Spleen (tissue), 11 donors: ENCODE measurements around the gene TSR2. TPM values are rescaled to one million over a fixed set of nuclear protein-coding genes. Genes with fewer than 3 reads are reported as not detected.

Experiments
- DNase-seq: peaks from one replicate; pipeline ENCODE4 v3.0.0-alpha.2; 2020
- H3K27ac ChIP-seq, 8 donors: fragments of 200-600 bp; sonication (generic) in 7 of 8; 1 replicate in 4 of 8; 2 replicates in 4 of 8; pipeline versions ENCODE4 v1.5.0 to v1.8.0; 2016 to 2021; ENCODE audit warnings: inconsistent platforms in 4 of 8, mild to moderate bottlenecking in 4 of 8, moderate library complexity in 1 of 8
- H3K27me3 ChIP-seq, 7 donors: fragments of 200-600 bp; sonication (generic) in 6 of 7; replicated peaks in 1 of 7; 1 replicate in 4 of 7; 2 replicates in 3 of 7; pipeline versions ENCODE4 v1.5.0 to v1.8.0; 2016 to 2021; ENCODE audit warnings: inconsistent platforms in 3 of 7, mild to moderate bottlenecking in 1 of 7
- H3K36me3 ChIP-seq, 6 donors: fragments of 200-600 bp; sonication (generic) in 5 of 6; 1 replicate in 4 of 6; 2 replicates in 2 of 6; pipeline versions ENCODE4 v1.5.0 to v1.8.0; 2016 to 2021; ENCODE audit warnings: inconsistent platforms in 2 of 6
- H3K4me1 ChIP-seq, 6 donors: fragments of 200-600 bp; sonication (generic) in 5 of 6; 1 replicate in 3 of 6; 2 replicates in 3 of 6; pipeline versions ENCODE4 v1.5.0 to v1.8.0; 2016 to 2021; ENCODE audit warnings: inconsistent platforms in 3 of 6
- H3K4me3 ChIP-seq, 8 donors: fragments of 200-600 bp; sonication (generic) in 7 of 8; 1 replicate in 4 of 8; 2 replicates in 4 of 8; pipeline versions ENCODE4 v1.5.0 to v1.8.0; 2016 to 2021; ENCODE audit warnings: inconsistent platforms in 4 of 8, mild to moderate bottlenecking in 4 of 8, moderate library complexity in 2 of 8
- H3K9me3 ChIP-seq, 8 donors: fragments of 200-600 bp; sonication (generic) in 7 of 8; 1 replicate in 4 of 8; 2 replicates in 4 of 8; pipeline versions ENCODE4 v1.5.0 to v1.8.0; 2016 to 2021; ENCODE audit warnings: inconsistent platforms in 4 of 8
- POLR2A ChIP-seq, 3 donors: fragments of 450-650 bp; IDR thresholded peaks; one replicate each; pipeline ENCODE4 v1.5.1; 2017; ENCODE audit warnings: antibody characterized with exemption in 3 of 3, mild to moderate bottlenecking in 1 of 3
- POLR2AphosphoS5 ChIP-seq, 3 donors: sonication (generic); formaldehyde crosslinking; IDR thresholded peaks; one replicate each; pipeline ENCODE4 v1.5.1; 2017; ENCODE audit warnings: antibody characterized with exemption in 3 of 3
- WGBS, 5 donors: extraction: QIAGEN DNeasy Blood & Tissue Kit in 3 of 5; methylation state at CpG; one replicate each; pipeline versions ENCODE4 v1.1.5 to v1.1.7; 2013 to 2018; 5-methylcytosine and 5-hydroxymethylcytosine counted together
- intact Hi-C: fragments of 100-400 bp; cut with DNase I; formaldehyde crosslinking; loops from one replicate; pipeline ENCODE4 v1.15.0; 2023; ENCODE audit warnings: low total_unique reads
- polyA plus RNA-seq, 3 donors: library from polyadenylated mRNA; stranded (reverse); fragments of 200-250 nt; gene quantifications; one replicate each; pipeline ENCODE4 v1.2.1, GENCODE V29; 2013
- total RNA-seq, 7 donors: library from RNA; depleted of rRNA in 3 of 7; stranded (reverse); fragments of >200 nt in 3 of 7; fragmentation: NEBNext Ultra II Directional in 4 of 7; extraction: Animal tissue kit (Norgen Biotek cat#: 25700) in 4 of 7; gene quantifications; one replicate each; pipeline versions ENCODE4 v1.1.0 to v1.2.1, GENCODE V29; 2016 to 2021
- TF ChIP-seq, protein P1 (sequence below), 11 experiments: fragments of 200-600 bp in 7 of 11; fragments of 450-650 bp in 4 of 11; sonication (generic) in 4 of 11; IDR thresholded peaks in 8 of 11; conservative IDR thresholded peaks in 3 of 11; 1 replicate in 7 of 11; 2 replicates in 4 of 11; pipeline versions ENCODE4 v1.4.0 to v1.8.0; 2016 to 2021; ENCODE audit warnings: antibody characterized with exemption in 11 of 11, inconsistent platforms in 4 of 11, mild to moderate bottlenecking in 1 of 11
- donor health status: healthy with polysubstance abuse.
- donor health status: DM: no; HTN: no; CAD: no; lungs with moderate emphysema.
- donor health status: DM: no; HTN: no; CAD: no.
- donor health status: Bipolar disorder and iron deficiency.
- donor health status: healthy.
- donor health status: DM: no; HTN: no; CAD: no.
- donor health status: DM: yes; HTN: yes; CAD: no.

The TSR2 gene
- total and polyA plus RNA-seq, 10 donors = 21.4 to 46.4 (median 33.2) TPM

DNA sequence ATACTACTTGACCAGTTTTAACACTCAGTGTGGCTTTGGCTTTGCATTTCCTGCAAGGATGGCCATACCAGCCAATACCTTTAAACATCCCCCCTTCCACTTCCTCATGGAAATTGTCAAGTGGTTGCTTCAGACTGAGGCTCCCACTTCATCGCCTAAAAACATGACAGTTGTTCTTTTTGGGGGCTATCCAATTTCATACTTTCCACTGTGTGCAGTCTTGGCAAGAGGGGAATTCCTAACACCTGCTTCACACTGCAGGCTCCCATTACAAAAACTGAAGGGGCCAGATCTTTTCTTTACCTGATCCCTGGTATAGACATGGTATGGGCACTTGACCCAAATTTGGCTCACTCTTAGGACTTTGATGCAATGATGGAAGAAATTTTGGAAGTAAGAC is 28.5 kb upstream of the TSR2 start:
- DNase-seq = no peak
- Histone ChIP-seq H3K9me3 (no peaks in the 10 kb centered on the region), H3K4me3 (no peak overlapping the region), H3K27ac (no peak overlapping the region), H3K4me1 (peaks cover 0 to 4% (median 0%) of the 10 kb centered on the region in 6 donors), H3K36me3 (no peaks in the 10 kb centered on the region), H3K27me3 (peaks cover 0 to 15% (median 0%) of the 10 kb centered on the region in 7 donors)
- intact Hi-C loops = no loop called here
- 10 to 59% (median 48%) methylated on average over 1 of the region's 1 CpG for WGBS, 5 donors
- TF ChIP-seq POLR2AphosphoS5 (IDR thresholded peaks at IDR 0.05) (no peak), POLR2A (IDR thresholded peaks at IDR 0.05) (no peak)
- TF ChIP-seq, protein P1, sequence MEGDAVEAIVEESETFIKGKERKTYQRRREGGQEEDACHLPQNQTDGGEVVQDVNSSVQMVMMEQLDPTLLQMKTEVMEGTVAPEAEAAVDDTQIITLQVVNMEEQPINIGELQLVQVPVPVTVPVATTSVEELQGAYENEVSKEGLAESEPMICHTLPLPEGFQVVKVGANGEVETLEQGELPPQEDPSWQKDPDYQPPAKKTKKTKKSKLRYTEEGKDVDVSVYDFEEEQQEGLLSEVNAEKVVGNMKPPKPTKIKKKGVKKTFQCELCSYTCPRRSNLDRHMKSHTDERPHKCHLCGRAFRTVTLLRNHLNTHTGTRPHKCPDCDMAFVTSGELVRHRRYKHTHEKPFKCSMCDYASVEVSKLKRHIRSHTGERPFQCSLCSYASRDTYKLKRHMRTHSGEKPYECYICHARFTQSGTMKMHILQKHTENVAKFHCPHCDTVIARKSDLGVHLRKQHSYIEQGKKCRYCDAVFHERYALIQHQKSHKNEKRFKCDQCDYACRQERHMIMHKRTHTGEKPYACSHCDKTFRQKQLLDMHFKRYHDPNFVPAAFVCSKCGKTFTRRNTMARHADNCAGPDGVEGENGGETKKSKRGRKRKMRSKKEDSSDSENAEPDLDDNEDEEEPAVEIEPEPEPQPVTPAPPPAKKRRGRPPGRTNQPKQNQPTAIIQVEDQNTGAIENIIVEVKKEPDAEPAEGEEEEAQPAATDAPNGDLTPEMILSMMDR (IDR thresholded peaks at IDR 0.05 in 8 of 11, conservative IDR thresholded peaks at IDR 0.05 in 3 of 11) = no peak

DNA sequence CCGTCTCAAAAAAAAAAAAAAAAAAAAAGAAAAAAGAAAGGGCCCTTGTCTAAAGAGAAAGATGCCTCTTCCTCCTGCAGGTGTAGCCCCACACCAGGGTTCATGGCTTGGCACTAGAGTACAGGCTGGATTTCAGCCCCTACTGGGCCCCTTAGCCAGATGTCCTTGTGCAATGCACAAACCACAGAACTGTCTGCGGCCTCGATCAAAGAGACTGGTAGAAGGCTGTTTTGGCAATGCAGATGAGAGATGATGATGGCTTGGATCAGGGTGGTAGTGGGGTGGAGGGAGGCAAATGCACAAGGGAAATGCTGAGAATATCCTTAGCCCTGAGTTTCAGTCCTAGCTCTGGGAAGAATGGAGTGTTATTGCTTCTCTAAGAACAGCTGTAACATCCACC is 26.5 kb upstream of the TSR2 start:
- Histone ChIP-seq H3K4me3 (no peak overlapping the region), H3K4me1 (peaks cover 0 to 4% (median 0%) of the 10 kb centered on the region in 6 donors), H3K27ac (no peak overlapping the region), H3K9me3 (peaks cover 0 to 3% (median 0%) of the 10 kb centered on the region in 8 donors), H3K27me3 (peaks cover 0 to 18% (median 0%) of the 10 kb centered on the region in 7 donors), H3K36me3 (no peaks in the 10 kb centered on the region)
- TF ChIP-seq, protein P1 (IDR thresholded peaks at IDR 0.05 in 8 of 11, conservative IDR thresholded peaks at IDR 0.05 in 3 of 11) = no peak
- TF ChIP-seq POLR2A (IDR thresholded peaks at IDR 0.05) (no peak), POLR2AphosphoS5 (IDR thresholded peaks at IDR 0.05) (no peak)
- no peak for DNase-seq
- 27 to 56% (median 33%) methylated on average over 2 to 3 of the region's 3 CpGs for WGBS, 5 donors
- intact Hi-C loops = no loop called here

DNA sequence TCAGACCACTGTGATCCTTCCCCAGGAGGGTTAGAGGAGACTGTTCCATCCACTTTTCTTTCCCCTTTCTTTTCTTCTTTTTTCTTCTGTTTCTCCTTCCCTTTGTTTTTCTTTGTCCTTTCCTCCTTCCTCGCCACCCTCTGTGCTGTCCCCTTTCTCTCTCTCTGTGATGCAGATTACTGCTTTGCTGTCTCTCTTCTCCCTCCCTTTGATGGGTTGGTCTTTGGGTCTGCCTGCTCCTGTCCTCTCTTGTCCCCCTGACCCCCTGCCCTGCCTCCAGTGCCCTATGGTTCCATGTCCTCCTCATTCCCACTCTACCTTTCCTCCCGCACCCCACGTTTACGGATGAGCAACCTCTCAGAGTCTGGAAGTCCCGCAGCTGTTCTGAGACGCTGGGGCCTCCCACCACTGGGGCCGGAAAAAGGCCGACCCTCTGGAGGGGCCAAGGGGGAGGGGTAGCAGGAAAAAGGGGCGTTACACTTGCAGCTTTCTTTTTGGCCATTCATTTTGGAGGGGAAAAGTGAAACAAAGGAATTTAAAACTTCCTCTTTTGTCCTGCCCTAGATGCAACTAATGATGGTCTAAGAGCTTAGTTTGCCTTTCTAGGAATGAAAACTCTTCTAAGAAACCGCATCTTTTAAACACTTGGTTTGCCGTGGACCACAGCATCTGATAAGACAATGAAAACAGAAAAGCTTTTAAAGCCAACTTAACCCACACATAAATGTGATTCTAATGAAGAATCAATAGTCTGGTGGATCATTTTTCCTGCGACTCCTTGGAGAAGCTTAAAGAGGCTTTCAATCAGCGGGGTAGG is 24.5 kb upstream of the TSR2 start:
- 9 to 44% (median 18%) methylated on average over 12 to 13 of the region's 13 CpGs for WGBS, 5 donors

DNA sequence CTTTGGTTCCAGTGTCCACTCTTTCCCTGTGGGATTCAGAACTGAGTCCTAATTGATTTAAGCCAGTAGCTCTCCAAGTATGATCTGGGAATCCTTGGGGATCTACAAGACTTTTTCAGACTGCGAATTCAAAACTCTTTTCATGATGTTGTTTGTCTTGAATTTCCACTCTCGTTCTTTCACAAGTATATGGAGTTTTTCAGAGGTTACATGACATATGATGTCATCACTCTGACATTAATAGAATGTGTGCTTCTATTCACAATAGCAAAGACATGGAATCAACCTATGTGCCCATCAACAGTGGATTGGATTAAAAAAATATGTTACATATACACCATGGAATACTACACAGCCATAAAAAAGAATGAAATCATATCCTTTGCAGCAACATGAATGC is 23.2 kb upstream of the TSR2 start:
- Histone ChIP-seq H3K4me3 (no peak overlapping the region), H3K27ac (no peak overlapping the region), H3K27me3 (peaks cover 0 to 19% (median 0%) of the 10 kb centered on the region in 7 donors), H3K36me3 (no peaks in the 10 kb centered on the region), H3K9me3 (peaks cover 0 to 3% (median 0%) of the 10 kb centered on the region in 8 donors), H3K4me1 (no peaks in the 10 kb centered on the region)
- intact Hi-C loops = no loop called here
- TF ChIP-seq POLR2A (IDR thresholded peaks at IDR 0.05) (no peak), POLR2AphosphoS5 (IDR thresholded peaks at IDR 0.05) (no peak)
- TF ChIP-seq, protein P1 (IDR thresholded peaks at IDR 0.05 in 8 of 11, conservative IDR thresholded peaks at IDR 0.05 in 3 of 11) = no peak
- 66 to 95% (median 93%) methylated on average over 2 of the region's 2 CpGs for WGBS, 5 donors
- no peak for DNase-seq

More for the DNA sequence above, 24.5 kb upstream of the TSR2 start:
- no peak for DNase-seq
- TF ChIP-seq POLR2A (IDR thresholded peaks at IDR 0.05) = no peak
- TF ChIP-seq POLR2AphosphoS5 (IDR thresholded peaks at IDR 0.05) = no peak
- TF ChIP-seq, protein P1 (IDR thresholded peaks at IDR 0.05 in 8 of 11, conservative IDR thresholded peaks at IDR 0.05 in 3 of 11) = no peak
- H3K27ac ChIP-seq = no peak overlapping the region
- intact Hi-C loops = no loop called here
- H3K9me3 ChIP-seq = peaks cover 0 to 3% (median 0%) of the 10 kb centered on the region in 8 donors
- no peaks in the 10 kb centered on the region for H3K4me1 ChIP-seq
- peaks cover 0 to 19% (median 0%) of the 10 kb centered on the region in 7 donors for H3K27me3 ChIP-seq
- H3K4me3 ChIP-seq = no peak overlapping the region
- no peaks in the 10 kb centered on the region for H3K36me3 ChIP-seq
